HG03095 (cell line): ENCODE measurements around the gene FAM222A.

ENCODE experiments used
- ATAC-seq: cut with Tn5 transposase; IDR thresholded peaks from one replicate; pipeline ENCODE4 v1.9.1; 2021; ENCODE audit warnings: moderate library complexity; ENCODE audit not compliant: unreplicated experiment

The FAM222A gene

GRCh38 chr12:109713187-109714070, at the start of gene FAM222A:
FAM222A (plus strand) TSS chr12:109713825; CDS start chr12:109744147, 30,322 bp downstream.
- peak; percentile 87 for ATAC-seq

DNA sequence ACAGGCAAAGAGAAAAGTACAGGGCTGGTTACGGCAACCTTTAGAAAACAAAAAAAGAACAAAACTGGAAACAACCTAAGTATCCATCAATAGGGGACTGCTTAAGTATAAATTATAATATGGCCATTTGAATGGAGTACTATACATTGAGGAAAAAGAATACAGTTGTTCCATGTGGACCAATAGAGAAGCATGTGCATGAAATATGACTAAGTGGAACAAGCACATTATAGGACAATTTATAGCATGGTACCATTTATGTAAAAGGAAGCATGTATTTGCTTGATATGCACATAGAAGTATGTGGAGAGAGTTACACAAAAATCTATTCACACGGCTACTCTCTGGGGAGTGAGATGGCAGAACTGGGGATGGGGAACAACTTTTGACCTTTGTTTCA, 49.2 kb upstream of the FAM222A start:
- ATAC-seq = no peak

GRCh38 chr12:109666068-109666467, 47.6 kb upstream of the FAM222A start:
- ATAC-seq = no peak

DNA sequence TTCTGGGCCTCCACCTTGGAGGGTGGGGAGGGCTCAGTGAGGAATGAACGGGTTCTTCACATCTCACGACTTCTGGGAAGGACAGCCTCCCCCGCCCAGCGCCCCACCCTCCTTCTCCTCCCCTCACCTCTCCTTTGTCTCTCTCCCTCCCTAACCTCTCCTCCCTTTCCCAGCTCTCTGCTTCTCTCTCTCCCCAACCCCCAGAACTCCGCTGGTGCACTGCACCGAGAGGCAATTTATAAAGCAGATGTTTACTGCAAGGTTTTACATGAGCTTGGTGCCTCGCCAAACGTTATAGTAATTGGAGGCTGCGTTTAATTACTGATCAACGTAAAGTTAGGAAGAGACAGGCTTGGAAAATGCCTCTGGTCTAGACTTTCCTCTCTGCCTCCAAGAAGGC, 42.9 kb upstream of the FAM222A start:
- ATAC-seq = no peak

DNA sequence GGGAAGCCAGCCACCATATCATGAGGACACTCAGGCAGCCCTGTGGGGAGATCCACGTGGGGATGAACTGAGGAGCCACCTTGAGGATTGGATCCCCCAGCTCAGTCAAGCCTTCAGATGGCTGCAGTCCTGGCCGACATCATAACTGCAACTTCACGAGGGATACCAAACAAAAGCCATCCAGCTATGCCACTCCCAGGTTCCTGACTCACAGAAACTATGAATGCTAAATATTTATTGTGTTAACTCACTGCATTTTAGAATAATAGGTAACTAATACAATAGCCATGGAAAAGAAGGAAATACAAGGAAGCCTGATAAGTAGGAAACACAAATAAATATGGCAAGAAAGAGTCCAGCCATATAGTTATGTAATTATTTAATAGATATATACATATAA, 42.1 kb upstream of the FAM222A start:
- ATAC-seq = no peak

DNA sequence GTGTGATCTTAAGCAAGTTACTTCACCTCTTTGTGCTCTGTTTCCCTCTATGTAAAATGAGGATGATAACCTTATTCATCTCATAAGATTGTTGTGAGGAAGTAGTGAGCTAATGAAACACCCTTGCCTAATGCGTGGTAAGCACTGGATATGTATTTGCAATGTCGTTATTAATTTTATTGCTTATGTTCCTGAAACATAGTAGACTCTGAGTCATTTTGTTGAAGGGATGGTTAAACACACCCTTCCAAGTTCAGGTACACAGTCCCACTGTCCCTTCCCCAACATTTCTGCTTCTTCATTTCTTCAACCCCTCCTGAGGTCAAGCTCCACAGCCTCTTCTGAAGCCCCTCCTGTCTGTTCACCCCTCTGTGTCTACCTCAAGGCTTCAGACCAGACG, 40.2 kb upstream of the FAM222A start:
- no peak for ATAC-seq

- no peak for ATAC-seq
Observed at GRCh38 chr12:109673884-109674283, 39.7 kb upstream of the FAM222A start.

GRCh38 chr12:109675411-109675810, 38.2 kb upstream of the FAM222A start:
- ATAC-seq = no peak

DNA sequence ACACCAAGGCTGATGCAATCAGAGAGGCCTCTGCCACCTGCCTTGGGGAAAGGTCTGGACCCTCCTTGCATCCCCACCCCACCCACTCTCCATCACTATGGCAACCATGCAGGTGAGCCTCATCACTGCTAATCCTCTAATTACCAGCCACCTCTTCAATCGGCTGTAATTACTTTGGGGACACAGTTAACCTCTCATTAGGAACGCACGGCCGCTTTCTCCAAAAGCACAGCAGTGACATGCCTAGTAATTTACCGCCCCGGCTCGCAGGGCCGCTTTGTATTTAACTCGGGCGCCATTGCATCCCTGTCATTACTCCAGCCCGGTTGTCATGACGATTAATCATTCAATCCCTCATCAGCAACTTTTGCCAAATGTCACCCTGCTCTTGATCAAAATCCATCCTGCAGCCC, 36.3 kb upstream of the FAM222A start:
- ATAC-seq = no peak

DNA sequence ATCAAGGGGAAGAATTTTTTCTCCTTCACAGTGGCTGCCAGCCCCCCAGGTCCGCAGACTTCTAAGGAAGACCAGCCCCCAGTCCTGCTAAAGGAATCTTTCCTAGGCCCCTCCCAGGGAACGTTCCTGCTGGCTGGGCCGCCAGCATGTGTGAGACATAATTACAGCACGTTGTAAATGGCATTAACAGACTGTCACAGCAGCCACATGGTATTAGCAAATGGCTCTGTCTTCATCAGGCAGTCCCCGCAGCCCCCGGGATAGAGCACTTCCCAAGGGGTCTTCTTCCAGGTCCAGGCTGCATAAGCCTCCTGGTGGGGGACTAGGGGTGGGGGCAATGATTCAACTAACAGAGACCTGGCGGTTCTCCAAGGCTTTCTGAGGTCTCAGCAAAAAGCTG, 34.9 kb upstream of the FAM222A start:
- ATAC-seq = no peak

- no peak for ATAC-seq
Observed at GRCh38 chr12:109679501-109680263, 33.9 kb upstream of the FAM222A start.

DNA sequence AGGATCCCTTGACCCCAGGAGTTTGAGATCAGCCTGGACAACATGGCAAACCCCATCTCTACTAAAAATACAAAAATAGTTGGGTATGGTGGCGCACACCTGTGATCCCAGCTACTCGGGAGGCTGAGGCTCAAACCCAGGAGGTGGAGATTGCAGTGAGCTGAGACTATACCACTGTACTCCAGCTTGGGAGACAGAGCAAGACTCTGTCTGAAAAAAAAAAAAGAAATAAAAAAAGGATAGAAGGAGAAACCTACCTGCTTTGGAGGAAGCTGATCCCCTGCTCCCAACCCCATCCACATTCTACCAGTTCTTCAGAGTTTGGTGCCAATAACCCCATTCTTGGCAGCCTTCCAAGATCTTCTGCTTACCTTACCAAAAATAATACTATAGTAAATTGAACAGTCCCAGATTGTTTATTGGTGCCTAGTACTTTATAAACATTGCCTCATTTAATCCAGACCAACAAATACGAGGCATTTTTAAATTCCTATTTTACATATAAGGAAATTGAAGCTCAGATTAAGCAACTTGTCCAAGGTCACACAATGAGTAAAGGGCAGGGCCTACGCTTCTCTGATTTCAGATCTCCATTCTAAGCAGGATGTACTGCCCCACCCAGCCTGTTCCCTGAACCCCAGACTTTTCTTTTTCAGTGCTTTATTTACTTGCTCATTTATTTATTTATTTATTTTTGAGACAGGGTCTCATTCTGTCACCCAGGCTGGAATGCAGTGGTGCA, 33.2 kb upstream of the FAM222A start:
- no peak for ATAC-seq

DNA sequence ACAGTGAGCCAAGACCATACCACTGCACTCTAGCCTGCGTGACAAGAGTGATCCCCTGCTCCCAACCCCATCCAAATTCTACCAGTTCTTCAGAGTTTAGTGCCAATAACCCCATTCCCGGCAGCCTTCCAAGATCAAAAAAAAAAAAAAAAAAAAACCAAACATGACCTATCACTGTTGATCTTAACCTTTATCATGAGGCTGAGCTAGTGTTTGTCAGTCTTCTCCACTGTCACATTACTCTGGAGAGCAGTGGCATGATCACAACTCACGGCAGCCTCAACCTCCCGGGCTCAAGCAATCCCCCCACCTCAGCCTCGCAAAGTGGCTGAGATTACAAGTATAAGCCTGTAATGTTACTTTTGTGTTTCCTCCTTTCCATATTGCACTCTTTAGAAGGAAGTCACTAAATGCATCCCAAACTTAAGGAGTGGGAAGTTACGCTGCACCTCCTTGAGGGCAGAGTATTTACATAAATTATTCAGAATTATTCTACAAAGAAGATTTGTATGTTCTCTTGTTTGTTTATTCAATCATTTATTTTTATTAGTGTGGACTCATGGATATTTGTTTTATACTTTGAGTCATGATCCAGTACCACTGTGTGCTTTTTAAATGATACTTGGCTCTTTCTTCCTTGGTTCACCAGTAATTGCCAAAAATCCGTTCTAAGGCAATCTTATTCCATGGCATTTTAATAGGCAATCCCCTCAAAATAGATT, 31.5 kb upstream of the FAM222A start:
- no peak for ATAC-seq

GRCh38 chr12:109682708-109683060, 30.9 kb upstream of the FAM222A start:
- ATAC-seq = no peak

GRCh38 chr12:109683316-109683715, 30.3 kb upstream of the FAM222A start:
- ATAC-seq = no peak

DNA sequence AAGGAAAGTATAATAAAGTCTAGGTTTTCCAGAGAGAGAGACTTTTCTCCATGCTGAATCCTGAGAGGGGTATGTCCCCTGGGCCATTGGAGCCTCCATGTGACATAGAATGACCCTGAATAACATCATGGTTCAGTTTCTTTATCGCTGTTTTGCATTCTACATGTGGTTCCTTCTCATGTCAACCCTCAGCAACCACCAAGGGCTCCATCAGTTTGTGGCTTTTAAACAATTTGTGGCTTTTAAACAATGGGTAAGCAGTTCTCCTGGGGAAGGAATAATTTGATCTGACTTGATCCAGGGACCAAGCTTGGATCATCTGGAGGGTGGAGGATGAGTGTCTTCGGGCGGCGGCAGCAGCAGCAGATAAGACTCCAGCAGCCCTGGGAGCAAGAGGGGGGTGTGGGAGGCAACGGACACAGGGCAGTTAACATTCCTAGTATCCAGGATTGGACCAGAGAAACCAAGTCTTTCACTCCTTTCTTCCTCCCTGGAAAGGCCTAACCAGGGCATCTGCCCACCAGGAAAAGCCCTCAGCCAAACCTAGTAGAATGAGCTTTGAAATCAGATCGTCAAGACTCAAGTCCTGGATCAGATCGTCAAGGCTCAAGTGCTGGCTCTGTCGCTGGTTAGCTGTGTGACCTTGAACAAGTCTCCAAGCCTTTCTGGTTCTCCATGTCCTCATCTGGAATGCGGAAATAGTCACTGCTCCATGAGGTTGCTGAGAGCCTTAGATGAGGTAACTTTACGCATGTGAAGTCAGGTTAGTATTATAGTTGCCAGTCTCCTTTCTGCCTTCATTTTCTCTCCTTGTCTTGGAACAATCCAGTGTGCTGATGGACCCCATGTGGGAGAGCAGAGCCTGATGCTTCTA, 27.8 kb upstream of the FAM222A start:
- ATAC-seq = no peak

- no peak for ATAC-seq
Observed at GRCh38 chr12:109686523-109686922, 27.1 kb upstream of the FAM222A start.

GRCh38 chr12:109687250-109687649, 26.4 kb upstream of the FAM222A start:
- ATAC-seq = no peak

- no peak for ATAC-seq
Observed at GRCh38 chr12:109689426-109689825, 24.2 kb upstream of the FAM222A start.

DNA sequence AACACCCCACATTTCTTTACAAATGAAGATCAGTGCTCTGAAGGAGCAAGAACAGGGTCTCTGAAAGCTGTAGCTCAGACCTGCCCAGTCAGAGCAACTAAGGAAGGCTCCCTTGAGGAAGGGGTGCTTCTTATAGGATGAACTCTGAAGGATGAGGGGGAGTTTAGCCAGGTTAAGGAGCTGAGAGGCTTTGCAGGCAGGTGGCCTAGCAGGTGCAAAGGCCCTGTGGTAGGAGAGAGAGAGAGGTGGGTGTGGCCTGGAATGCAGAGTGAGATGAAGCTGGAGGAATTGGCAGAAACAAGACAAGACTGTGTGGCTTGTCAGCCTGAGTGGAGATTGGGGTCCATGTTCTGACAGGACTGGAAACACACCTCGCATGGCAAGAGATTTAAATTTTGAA, 20.5 kb upstream of the FAM222A start:
- ATAC-seq = no peak
